Fibroblast of lung (primary cell): ENCODE measurements around the gene GABRR2.

Source experiments
- CTCF ChIP-seq, 2 donors: IDR thresholded peaks in 1 of 2; conservative IDR thresholded peaks in 1 of 2; 1 replicate in 1 of 2; 2 replicates in 1 of 2; pipeline ENCODE4 v1.5.1; 2011 to 2012; ENCODE audit warnings: low read length in 2 of 2, control low read depth in 1 of 2, inconsistent platforms in 1 of 2, low read depth in 1 of 2, mild to moderate bottlenecking in 1 of 2
- EZH2 ChIP-seq: IDR thresholded peaks from 2 replicates; pipeline ENCODE4 v1.5.1; 2012; ENCODE audit warnings: low read length, control low read depth, mild to moderate bottlenecking; ENCODE audit errors: missing control alignments

GRCh38 chr6:89257346-89257745 lies 57.8 kb downstream of the GABRR2 start:
- no peak for TF ChIP-seq CTCF (conservative IDR thresholded peaks at IDR 0.05 in 1 of 2, IDR thresholded peaks at IDR 0.05 in 1 of 2; ENCODE audit: low read depth in 1 of 2, low read length in 2 of 2)
- no peak for TF ChIP-seq EZH2
